Endodermal cell (in vitro differentiated cells): ENCODE data around the gene UFSP1. TPM values are rescaled to one million over a fixed set of nuclear protein-coding genes. Genes with fewer than 3 reads are reported as not detected.

Experiments
- DNase-seq: peaks from one replicate; pipeline ENCODE4 v3.0.0-alpha.2; 2017
- H3K27ac ChIP-seq: 2 replicates; pipeline ENCODE4 v1.5.1; 2013; ENCODE audit warnings: mild to moderate bottlenecking, low read depth, low read length, moderate library complexity
- H3K27me3 ChIP-seq: 2 replicates; pipeline ENCODE4 v1.6.1; 2013; ENCODE audit warnings: mild to moderate bottlenecking, low read length, moderate library complexity; ENCODE audit not compliant: insufficient read depth, control insufficient read depth, poor library complexity, severe bottlenecking
- H3K36me3 ChIP-seq: 2 replicates; pipeline ENCODE4 v1.7.0; 2013; ENCODE audit warnings: mild to moderate bottlenecking, low read length, moderate library complexity; ENCODE audit not compliant: control insufficient read depth, insufficient read depth
- H3K4me1 ChIP-seq: one replicate; pipeline ENCODE4 v1.7.0; 2013; ENCODE audit warnings: low read length; ENCODE audit not compliant: control insufficient read depth, insufficient read depth
- H3K4me3 ChIP-seq: 2 replicates; pipeline ENCODE4 v1.5.1; 2013; ENCODE audit warnings: mild to moderate bottlenecking, low read length, moderate library complexity
- H3K9ac ChIP-seq: 2 replicates; pipeline ENCODE4 v1.6.1; 2013; ENCODE audit warnings: mild to moderate bottlenecking, low read length, moderate library complexity; ENCODE audit not compliant: poor library complexity, severe bottlenecking; ENCODE audit errors: extremely low read depth
- H3K9me3 ChIP-seq: 2 replicates; pipeline ENCODE4 v1.6.1; 2013; ENCODE audit warnings: mild to moderate bottlenecking, low read length, moderate library complexity; ENCODE audit not compliant: control insufficient read depth
- H3K27ac Mint-ChIP-seq: 2 replicates; pipeline ENCODE4 v1.8.0; 2020; ENCODE audit warnings: mixed read lengths
- H3K27me3 Mint-ChIP-seq: 2 replicates; pipeline ENCODE4 v1.8.0; 2021; ENCODE audit warnings: mild to moderate bottlenecking, mixed read lengths; ENCODE audit not compliant: insufficient read depth
- H3K36me3 Mint-ChIP-seq: 2 replicates; pipeline ENCODE4 v1.8.0; 2020; ENCODE audit warnings: low read depth, mixed read lengths
- H3K4me1 Mint-ChIP-seq: 2 replicates; pipeline ENCODE4 v1.8.0; 2020; ENCODE audit warnings: mixed read lengths
- H3K4me3 Mint-ChIP-seq: 2 replicates; pipeline ENCODE4 v1.8.0; 2020; ENCODE audit warnings: mild to moderate bottlenecking, moderate library complexity, mixed read lengths
- H3K9me3 Mint-ChIP-seq: 2 replicates; pipeline ENCODE4 v1.8.0; 2020; ENCODE audit warnings: mild to moderate bottlenecking, mixed read lengths
- CTCF ChIP-seq: fragments of 200-600 bp; sonication (generic); conservative IDR thresholded peaks from 2 replicates; pipeline ENCODE4 v1.5.0; 2021; ENCODE audit warnings: antibody characterized with exemption, mild to moderate bottlenecking
- WGBS, 2 experiments: methylation state at CpG; one replicate each; pipeline versions ENCODE4 v1.1.5 to v1.1.7; 2013; ENCODE audit warnings: missing lambda C conversion rate in 2 of 2, mixed read lengths in 1 of 2; ENCODE audit not compliant: insufficient coverage in 1 of 2, insufficient read length in 1 of 2; 5-methylcytosine and 5-hydroxymethylcytosine counted together
- microRNA-seq: library from miRNA; unstranded; fragments of <30 nt; microRNA quantifications from one replicate; pipeline ENCODE4 v1.2.0, GENCODE V29; 2020; ENCODE audit warnings: borderline microRNAs expressed
- total RNA-seq, 2 donors: library from RNA; stranded (reverse); fragmentation: NEBNext Ultra II Directional in 1 of 2; extraction: Animal tissue kit (Norgen Biotek cat#: 25700) in 1 of 2; gene quantifications; 2 replicates in 1 of 2; 3 replicates in 1 of 2; pipeline ENCODE4 v1.2.1, GENCODE V29; 2021

Gene UFSP1
- total RNA-seq, 2 donors from 2014 or later = 3.7 to 4.0 TPM

DNA sequence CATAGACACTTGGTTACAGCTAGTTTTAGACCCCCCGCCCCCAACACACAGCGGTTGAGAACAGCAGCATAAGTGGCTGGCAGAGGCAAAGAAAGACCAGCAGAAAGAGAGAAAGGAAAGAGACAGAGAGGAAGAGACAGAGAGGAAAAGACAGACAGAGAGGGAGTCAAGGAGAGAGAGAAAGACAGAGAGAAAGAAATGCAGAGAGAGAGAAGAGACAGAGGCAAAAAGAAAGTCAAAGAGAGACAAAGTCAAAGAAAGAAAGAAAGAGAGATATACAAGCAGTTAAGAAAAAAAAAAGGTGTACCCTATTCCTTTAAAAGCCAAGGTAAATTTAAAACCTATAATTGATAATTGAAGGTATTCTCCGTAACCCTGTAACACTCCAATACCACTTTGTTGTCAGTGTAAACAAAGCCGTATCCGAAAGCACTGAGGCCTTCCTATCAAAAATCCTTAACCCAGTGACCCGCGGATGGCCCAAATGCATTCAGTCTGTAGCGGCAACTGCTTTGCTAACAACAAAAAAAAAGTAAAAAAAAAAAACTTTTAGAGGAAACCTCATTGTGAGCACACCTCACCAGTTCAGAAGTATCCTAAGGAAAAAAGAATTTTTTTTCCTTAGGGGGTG, 48.9 kb downstream of the UFSP1 start:
- no peaks in the 10 kb centered on the region for H3K27me3 Mint-ChIP-seq
- peaks cover 5% of the 10 kb centered on the region for H3K4me1 ChIP-seq
- H3K4me3 ChIP-seq = no peak overlapping the region
- no peak overlapping the region for H3K9ac ChIP-seq
- H3K36me3 Mint-ChIP-seq = peaks cover 6% of the 10 kb centered on the region
- DNase-seq = peak; percentile 36
- no peak for TF ChIP-seq CTCF
- no peak overlapping the region for H3K27ac ChIP-seq
- peaks cover 2% of the 10 kb centered on the region for H3K9me3 Mint-ChIP-seq
- H3K27me3 ChIP-seq = no peaks in the 10 kb centered on the region
- peaks cover 20% of the 10 kb centered on the region for H3K4me1 Mint-ChIP-seq
- 44 to 70% methylated on average over 2 to 7 of the region's 8 CpGs for WGBS, 2 experiments
- H3K27ac Mint-ChIP-seq = peak overlapping the region; percentile 77
- no peaks in the 10 kb centered on the region for H3K9me3 ChIP-seq
- no peak overlapping the region for H3K4me3 Mint-ChIP-seq
- H3K36me3 ChIP-seq = no peaks in the 10 kb centered on the region

- Mint-ChIP-seq H3K4me1 (peaks cover 21% of the 10 kb centered on the region), H3K27ac (no peak overlapping the region)
- no peak overlapping the region for H3K9ac ChIP-seq
Observed at GRCh38 chr7:100839361-100839760, 50.2 kb downstream of the UFSP1 start.

More at GRCh38 chr7:100839361-100839760, 50.2 kb downstream of the UFSP1 start:
- Histone ChIP-seq H3K27ac (no peak overlapping the region), H3K4me1 (peaks cover 5% of the 10 kb centered on the region), H3K9me3 (no peaks in the 10 kb centered on the region), H3K4me3 (no peak overlapping the region), H3K27me3 (no peaks in the 10 kb centered on the region), H3K36me3 (no peaks in the 10 kb centered on the region)
- DNase-seq = no peak
- H3K27me3 Mint-ChIP-seq = no peaks in the 10 kb centered on the region
- peaks cover 4% of the 10 kb centered on the region for H3K9me3 Mint-ChIP-seq
- TF ChIP-seq CTCF = no peak
- peaks cover 7% of the 10 kb centered on the region for H3K36me3 Mint-ChIP-seq
- H3K4me3 Mint-ChIP-seq = no peak overlapping the region
- 96% methylated on average over 15 to 18 of the region's 18 CpGs for WGBS, 2 experiments

Small RNA genes within 50 kb of the gene (microRNA-seq; reads per million reads assigned to microRNA genes)
- gene MIR6875 = not detected

Other genes with a start within 250 kb of the UFSP1 start
- 1 to 10 TPM; 1.4 to 2.1 TPM for gene TFR2, start 248.2 kb downstream of the UFSP1 start, total RNA-seq
- not detected for gene ACTL6B, start 233.3 kb downstream of the UFSP1 start, total RNA-seq
- gene GNB2, start 216.0 kb downstream of the UFSP1 start, total RNA-seq = 100 to 1,000 TPM; 197 to 230 TPM
- 100 to 1,000 TPM in 1 of 2 donors, 10 to 100 TPM in 1; 90.0 to 101 TPM for gene GIGYF1, start 195.5 kb downstream of the UFSP1 start, total RNA-seq
- gene POP7, start 183.6 kb downstream of the UFSP1 start, total RNA-seq = 10 to 100 TPM; 51.7 to 59.2 TPM
- gene EPO, start 169.2 kb downstream of the UFSP1 start, total RNA-seq = under 1 TPM in 1 of 2 donors, not detected in 1; 0.33 TPM
- gene ZAN, start 156.1 kb downstream of the UFSP1 start, total RNA-seq = not detected
- gene EPHB4, start 62.2 kb downstream of the UFSP1 start, total RNA-seq = 100 to 1,000 TPM; 106 to 117 TPM
- 10 to 100 TPM; 22.5 to 35.1 TPM for gene SLC12A9, start 37.0 kb downstream of the UFSP1 start, total RNA-seq
- 100 to 1,000 TPM; 107 to 114 TPM for gene TRIP6, start 22.3 kb downstream of the UFSP1 start, total RNA-seq
- 100 to 1,000 TPM; 186 to 236 TPM for gene SRRT, start 14.6 kb downstream of the UFSP1 start, total RNA-seq
- gene ACHE, start 6.2 kb upstream of the UFSP1 start, total RNA-seq = 10 to 100 TPM in 1 of 2 donors, 1 to 10 TPM in 1; 2.6 to 13.7 TPM
- gene MUC3A, start 59.8 kb upstream of the UFSP1 start, total RNA-seq = 10 to 100 TPM in 1 of 2 donors, 1 to 10 TPM in 1; 7.7 to 24.1 TPM
- 1 to 10 TPM; 2.9 to 3.3 TPM for gene MUC12, start 79.8 kb upstream of the UFSP1 start, total RNA-seq
- not detected for gene MUC17, start 130.4 kb upstream of the UFSP1 start, total RNA-seq
- gene TRIM56, start 195.8 kb upstream of the UFSP1 start, total RNA-seq = 10 to 100 TPM; 16.5 to 23.0 TPM
- 1 to 10 TPM in 1 of 2 donors, under 1 TPM in 1; 0.89 to 4.9 TPM for gene SERPINE1, start 237.4 kb upstream of the UFSP1 start, total RNA-seq